ENCODE data around the gene SLC26A8. TPM values are rescaled to one million over a fixed set of nuclear protein-coding genes. Genes with fewer than 3 reads are reported as not detected.

SLC26A8 gene
- total RNA-seq, 1 experiment from 2014 or later = 0.09 TPM

DNA sequence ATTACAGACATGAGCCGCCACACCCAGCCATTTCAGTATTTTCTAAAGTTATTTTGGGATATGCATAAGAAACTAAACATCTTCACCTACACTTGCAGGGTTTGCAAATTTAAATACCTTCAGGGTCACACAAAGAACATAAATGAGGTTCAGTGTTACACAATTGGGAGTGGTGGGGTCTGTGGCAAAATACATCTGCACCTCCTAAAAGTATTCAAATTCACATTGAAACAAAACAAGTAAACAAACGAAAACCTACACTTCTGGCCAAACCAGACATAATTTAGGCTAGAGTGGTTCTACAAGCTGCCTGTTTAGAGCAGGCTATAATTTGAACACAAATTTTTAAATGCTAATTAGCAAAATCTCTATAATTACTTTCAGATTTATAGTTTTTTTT lies 37.8 kb upstream of the SLC26A8 start:
- no CpG with 5 or more reads among the region's 2 CpGs for WGBS (ENCODE audit: extremely low coverage, insufficient read length, low lambda C conversion rate)
- H4K8ac ChIP-seq (replicated peaks; ENCODE audit: insufficient read length, low read depth, low read length) = no peak overlapping the region
- no peaks in the 10 kb centered on the region for H3K9me3 ChIP-seq (ENCODE audit: control insufficient read depth, low read depth, low read length)
- H2BK15ac ChIP-seq (ENCODE audit: low read depth, low read length) = no peak overlapping the region
- no peak overlapping the region for H3K4ac ChIP-seq (ENCODE audit: low read depth, low read length)
- H3K79me1 ChIP-seq (ENCODE audit: insufficient read depth, low read depth, low read length, poor library complexity, severe bottlenecking) = no peaks in the 10 kb centered on the region
- H2BK120ac ChIP-seq (ENCODE audit: low read depth, low read length, poor library complexity, severe bottlenecking) = no peak overlapping the region
- no peak overlapping the region for H2BK20ac ChIP-seq (ENCODE audit: low read depth, low read length, poor library complexity, severe bottlenecking)
- peaks cover 0 to 21% (median 6%) of the 10 kb centered on the region in 3 experiments; a peak in 5 of 7 replicates for H3K36me3 Mint-ChIP-seq (ENCODE audit: insufficient read depth in 1 of 3, low read depth in 3 of 3)
- no peak overlapping the region for H2BK5ac ChIP-seq (ENCODE audit: insufficient read length, low read length)
- H3T11ph ChIP-seq (ENCODE audit: low read length) = no peak overlapping the region
- H3K27me3 Mint-ChIP-seq (ENCODE audit: low read depth) = no peaks in the 10 kb centered on the region
- no peak overlapping the region for H3K56ac ChIP-seq (ENCODE audit: insufficient read length, low read depth, low read length)
- H3K4me3 Mint-ChIP-seq = no peak overlapping the region
- H3K4me1 ChIP-seq (ENCODE audit: insufficient read depth, low read length) = no peaks in the 10 kb centered on the region
- H3K79me2 ChIP-seq (ENCODE audit: insufficient read depth, low read length) = no peaks in the 10 kb centered on the region
- H3K9me3 Mint-ChIP-seq = no peaks in the 10 kb centered on the region
- no peaks in the 10 kb centered on the region for H4K20me1 ChIP-seq (ENCODE audit: control insufficient read depth, insufficient read depth, insufficient read length)
- H3K4me1 Mint-ChIP-seq = peaks cover 6 to 13% of the 10 kb centered on the region in 2 experiments
- H2BK12ac ChIP-seq (ENCODE audit: insufficient read length, low read depth, low read length) = no peak overlapping the region
- H3K18ac ChIP-seq (ENCODE audit: insufficient read length, low read depth, low read length) = no peak overlapping the region
- no peak overlapping the region for H3K9ac ChIP-seq (ENCODE audit: extremely low read depth, insufficient read length, low read length)
- H4K5ac ChIP-seq (ENCODE audit: insufficient read length, low read depth, low read length) = no peak overlapping the region
- DNase-seq = no peak
- H3K27ac Mint-ChIP-seq = no peak overlapping the region
- no peak overlapping the region for H2AFZ ChIP-seq (ENCODE audit: low read length)
- H3K27ac ChIP-seq (ENCODE audit: insufficient read length, low read depth, low read length) = no peak overlapping the region
- H3K27me3 ChIP-seq (ENCODE audit: insufficient read depth, low read length) = no peaks in the 10 kb centered on the region
- H3K23ac ChIP-seq (ENCODE audit: insufficient read length, low read depth, low read length) = no peak overlapping the region
- TF ChIP-seq, protein P1, sequence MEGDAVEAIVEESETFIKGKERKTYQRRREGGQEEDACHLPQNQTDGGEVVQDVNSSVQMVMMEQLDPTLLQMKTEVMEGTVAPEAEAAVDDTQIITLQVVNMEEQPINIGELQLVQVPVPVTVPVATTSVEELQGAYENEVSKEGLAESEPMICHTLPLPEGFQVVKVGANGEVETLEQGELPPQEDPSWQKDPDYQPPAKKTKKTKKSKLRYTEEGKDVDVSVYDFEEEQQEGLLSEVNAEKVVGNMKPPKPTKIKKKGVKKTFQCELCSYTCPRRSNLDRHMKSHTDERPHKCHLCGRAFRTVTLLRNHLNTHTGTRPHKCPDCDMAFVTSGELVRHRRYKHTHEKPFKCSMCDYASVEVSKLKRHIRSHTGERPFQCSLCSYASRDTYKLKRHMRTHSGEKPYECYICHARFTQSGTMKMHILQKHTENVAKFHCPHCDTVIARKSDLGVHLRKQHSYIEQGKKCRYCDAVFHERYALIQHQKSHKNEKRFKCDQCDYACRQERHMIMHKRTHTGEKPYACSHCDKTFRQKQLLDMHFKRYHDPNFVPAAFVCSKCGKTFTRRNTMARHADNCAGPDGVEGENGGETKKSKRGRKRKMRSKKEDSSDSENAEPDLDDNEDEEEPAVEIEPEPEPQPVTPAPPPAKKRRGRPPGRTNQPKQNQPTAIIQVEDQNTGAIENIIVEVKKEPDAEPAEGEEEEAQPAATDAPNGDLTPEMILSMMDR (conservative IDR thresholded peaks at IDR 0.05) = no peak
- no peak overlapping the region for H3K14ac ChIP-seq (ENCODE audit: insufficient read depth, low read length)
- H3K23me2 ChIP-seq (ENCODE audit: insufficient read length, low read depth, low read length, poor library complexity, severe bottlenecking) = no peaks in the 10 kb centered on the region
- no peak overlapping the region for H3K4me2 ChIP-seq (ENCODE audit: insufficient read depth, insufficient read length, low read length)
- no peak overlapping the region for H4K91ac ChIP-seq (ENCODE audit: insufficient read length, low read depth, low read length)
- no peak overlapping the region for H2AK5ac ChIP-seq (ENCODE audit: insufficient read length, low read length)
